ENCODE data around the gene MAPK1. TPM values are rescaled to one million over a fixed set of nuclear protein-coding genes. Genes with fewer than 3 reads are reported as not detected.
"Not testable (repeated sequence)": the region's sequence is repeated elsewhere in the genome, so short reads cannot be mapped to it uniquely, and the experiment has no call there.

The MAPK1 gene
- total RNA-seq, 6 experiments from 2014 or later: 140 to 178 (median 160) TPM

GRCh38 chr22:21907638-21908522 lies 40.4 kb upstream of the MAPK1 start:
- Mint-ChIP-seq H3K4me1 (ENCODE audit: low read depth) (peaks cover 9% of the 10 kb centered on the region), H3K9me3 (no peaks in the 10 kb centered on the region), H3K4me3 (no peak overlapping the region), H3K36me3 (ENCODE audit: low read depth) (no peaks in the 10 kb centered on the region), H3K27ac (no peak overlapping the region), H3K27me3 (ENCODE audit: insufficient read depth) (peaks cover 4% of the 10 kb centered on the region)
- TF ChIP-seq CTCF (IDR thresholded peaks at IDR 0.05): no peak
- no peak for DNase-seq

GRCh38 chr22:21905234-21905633 lies 37.8 kb upstream of the MAPK1 start:
- not testable (repeated sequence) for H3K4me3 Mint-ChIP-seq; H3K27ac Mint-ChIP-seq; H3K36me3 Mint-ChIP-seq (ENCODE audit: low read depth); H3K9me3 Mint-ChIP-seq; DNase-seq; H3K27me3 Mint-ChIP-seq (ENCODE audit: insufficient read depth); H3K4me1 Mint-ChIP-seq (ENCODE audit: low read depth)

GRCh38 chr22:21904250-21904789 lies 36.9 kb upstream of the MAPK1 start:
- TF ChIP-seq CTCF (IDR thresholded peaks at IDR 0.05): no peak
- H3K4me1 Mint-ChIP-seq (ENCODE audit: low read depth): no peaks in the 10 kb centered on the region; the same call in 1 of the 2 replicates
- H3K27ac Mint-ChIP-seq: no peak overlapping the region
- no peaks in the 10 kb centered on the region for H3K9me3 Mint-ChIP-seq
- peaks cover 4% of the 10 kb centered on the region for H3K27me3 Mint-ChIP-seq (ENCODE audit: insufficient read depth)
- DNase-seq: no peak
- H3K4me3 Mint-ChIP-seq: no peak overlapping the region
- no peaks in the 10 kb centered on the region for H3K36me3 Mint-ChIP-seq (ENCODE audit: low read depth)

GRCh38 chr22:21903283-21903682 lies 35.8 kb upstream of the MAPK1 start:
- Mint-ChIP-seq H3K9me3 (no peaks in the 10 kb centered on the region), H3K27me3 (ENCODE audit: insufficient read depth) (peaks cover 4% of the 10 kb centered on the region), H3K36me3 (ENCODE audit: low read depth) (no peaks in the 10 kb centered on the region), H3K4me1 (ENCODE audit: low read depth) (no peaks in the 10 kb centered on the region; the same call in 1 of the 2 replicates), H3K4me3 (no peak overlapping the region), H3K27ac (no peak overlapping the region)
- DNase-seq: no peak
- TF ChIP-seq CTCF (IDR thresholded peaks at IDR 0.05): no peak

- no peak for DNase-seq
- H3K27ac Mint-ChIP-seq: no peak overlapping the region
- H3K4me1 Mint-ChIP-seq (ENCODE audit: low read depth): no peaks in the 10 kb centered on the region; the same call in 1 of the 2 replicates
- H3K36me3 Mint-ChIP-seq (ENCODE audit: low read depth): no peaks in the 10 kb centered on the region
- H3K9me3 Mint-ChIP-seq: no peaks in the 10 kb centered on the region
- H3K27me3 Mint-ChIP-seq (ENCODE audit: insufficient read depth): peaks cover 4% of the 10 kb centered on the region
- no peak overlapping the region for H3K4me3 Mint-ChIP-seq
- TF ChIP-seq CTCF (IDR thresholded peaks at IDR 0.05): no peak
Observed at GRCh38 chr22:21902296-21903087, 35.0 kb upstream of the MAPK1 start.
